Nephron progenitor cell (in vitro differentiated cells): Measurements from ENCODE around the gene CYP46A1.

Experiments
- DNase-seq: peaks from one replicate; pipeline ENCODE4 v3.0.0; 2021
- H3K27ac Mint-ChIP-seq: 2 replicates; pipeline ENCODE4 v1.8.0; 2021; ENCODE audit warnings: mild to moderate bottlenecking, moderate library complexity, mixed read lengths
- H3K27me3 Mint-ChIP-seq: 2 replicates; pipeline ENCODE4 v1.8.0; 2021; ENCODE audit warnings: mild to moderate bottlenecking, low read depth, mixed read lengths; ENCODE audit not compliant: poor library complexity
- H3K36me3 Mint-ChIP-seq: 2 replicates; pipeline ENCODE4 v1.8.0; 2021; ENCODE audit warnings: low read depth, mixed read lengths
- H3K4me1 Mint-ChIP-seq: 2 replicates; pipeline ENCODE4 v1.8.0; 2021; ENCODE audit warnings: mixed read lengths
- H3K4me3 Mint-ChIP-seq: 2 replicates; pipeline ENCODE4 v1.8.0; 2021; ENCODE audit warnings: mild to moderate bottlenecking, moderate library complexity, mixed read lengths
- H3K9me3 Mint-ChIP-seq: 2 replicates; pipeline ENCODE4 v1.8.0; 2021; ENCODE audit warnings: mild to moderate bottlenecking, moderate library complexity, mixed read lengths
- CTCF ChIP-seq: fragments of 200-600 bp; sonication (generic); IDR thresholded peaks from 2 replicates; pipeline ENCODE4 v1.5.0; 2021; ENCODE audit warnings: antibody characterized with exemption

The CYP46A1 gene

GRCh38 chr14:99702115-99702514 lies 18.0 kb downstream of the CYP46A1 start:
- H3K4me3 Mint-ChIP-seq: no peak overlapping the region
- peaks cover 27% of the 10 kb centered on the region for H3K9me3 Mint-ChIP-seq
- DNase-seq: no peak
- no peaks in the 10 kb centered on the region for H3K4me1 Mint-ChIP-seq
- no peak for TF ChIP-seq CTCF
- peaks cover 28% of the 10 kb centered on the region for H3K27me3 Mint-ChIP-seq
- peaks cover 17% of the 10 kb centered on the region for H3K36me3 Mint-ChIP-seq
- H3K27ac Mint-ChIP-seq: no peak overlapping the region

GRCh38 chr14:99703381-99703780 lies 19.3 kb downstream of the CYP46A1 start:
- no peak overlapping the region for H3K27ac Mint-ChIP-seq
- H3K27me3 Mint-ChIP-seq: peaks cover 21% of the 10 kb centered on the region
- TF ChIP-seq CTCF: no peak
- H3K9me3 Mint-ChIP-seq: peaks cover 27% of the 10 kb centered on the region
- H3K4me1 Mint-ChIP-seq: no peaks in the 10 kb centered on the region
- no peak overlapping the region for H3K4me3 Mint-ChIP-seq
- no peak for DNase-seq
- H3K36me3 Mint-ChIP-seq: peaks cover 17% of the 10 kb centered on the region

- Mint-ChIP-seq H3K27me3 (peaks cover 20% of the 10 kb centered on the region), H3K4me1 (no peaks in the 10 kb centered on the region), H3K4me3 (no peak overlapping the region), H3K9me3 (peaks cover 27% of the 10 kb centered on the region), H3K36me3 (peaks cover 17% of the 10 kb centered on the region), H3K27ac (no peak overlapping the region)
- DNase-seq: no peak
- no peak for TF ChIP-seq CTCF
Measured at GRCh38 chr14:99704037-99704436, 19.9 kb downstream of the CYP46A1 start.

- H3K4me3 Mint-ChIP-seq: no peak overlapping the region
- no peak for DNase-seq
- H3K9me3 Mint-ChIP-seq: peaks cover 27% of the 10 kb centered on the region
- peaks cover 17% of the 10 kb centered on the region for H3K36me3 Mint-ChIP-seq
- no peaks in the 10 kb centered on the region for H3K4me1 Mint-ChIP-seq
- peaks cover 20% of the 10 kb centered on the region for H3K27me3 Mint-ChIP-seq
- TF ChIP-seq CTCF: no peak
- no peak overlapping the region for H3K27ac Mint-ChIP-seq
Measured at GRCh38 chr14:99706107-99706900, 22.2 kb downstream of the CYP46A1 start.

GRCh38 chr14:99707420-99707819 lies 23.3 kb downstream of the CYP46A1 start:
- DNase-seq: no peak
- Mint-ChIP-seq H3K9me3 (peaks cover 21% of the 10 kb centered on the region), H3K27me3 (peaks cover 20% of the 10 kb centered on the region), H3K4me1 (no peaks in the 10 kb centered on the region), H3K4me3 (no peak overlapping the region), H3K36me3 (peaks cover 14% of the 10 kb centered on the region), H3K27ac (no peak overlapping the region)
- no peak for TF ChIP-seq CTCF

- peaks cover 21% of the 10 kb centered on the region for H3K27me3 Mint-ChIP-seq
- no peak for DNase-seq
- H3K4me1 Mint-ChIP-seq: no peaks in the 10 kb centered on the region
- peaks cover 14% of the 10 kb centered on the region for H3K36me3 Mint-ChIP-seq
- TF ChIP-seq CTCF: no peak
- no peak overlapping the region for H3K4me3 Mint-ChIP-seq
- H3K9me3 Mint-ChIP-seq: peaks cover 18% of the 10 kb centered on the region
- H3K27ac Mint-ChIP-seq: no peak overlapping the region
Measured at GRCh38 chr14:99707921-99708320, 23.8 kb downstream of the CYP46A1 start.
